ENCODE data around the gene DRD2.

DNA sequence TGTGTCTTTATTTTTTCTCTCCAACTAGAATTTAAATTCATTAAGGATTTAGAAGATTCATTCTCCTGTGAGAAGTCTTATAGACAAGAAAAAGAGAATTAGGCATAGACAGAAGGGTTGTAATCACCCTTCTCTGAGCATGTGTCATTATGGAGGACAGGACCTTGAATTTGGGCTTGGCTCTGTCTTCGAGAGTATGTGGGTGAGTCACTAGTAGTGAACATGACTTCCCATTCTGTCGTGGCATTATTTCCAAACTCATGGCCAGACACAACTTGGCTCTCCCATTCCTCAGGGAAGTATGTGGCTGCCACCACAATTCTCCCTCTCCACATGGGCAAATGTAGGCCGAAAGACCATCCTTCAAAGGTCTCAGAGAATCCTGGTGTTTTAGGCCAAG, 101.9 kb downstream of the DRD2 start:
- TF ChIP-seq, protein P1, sequence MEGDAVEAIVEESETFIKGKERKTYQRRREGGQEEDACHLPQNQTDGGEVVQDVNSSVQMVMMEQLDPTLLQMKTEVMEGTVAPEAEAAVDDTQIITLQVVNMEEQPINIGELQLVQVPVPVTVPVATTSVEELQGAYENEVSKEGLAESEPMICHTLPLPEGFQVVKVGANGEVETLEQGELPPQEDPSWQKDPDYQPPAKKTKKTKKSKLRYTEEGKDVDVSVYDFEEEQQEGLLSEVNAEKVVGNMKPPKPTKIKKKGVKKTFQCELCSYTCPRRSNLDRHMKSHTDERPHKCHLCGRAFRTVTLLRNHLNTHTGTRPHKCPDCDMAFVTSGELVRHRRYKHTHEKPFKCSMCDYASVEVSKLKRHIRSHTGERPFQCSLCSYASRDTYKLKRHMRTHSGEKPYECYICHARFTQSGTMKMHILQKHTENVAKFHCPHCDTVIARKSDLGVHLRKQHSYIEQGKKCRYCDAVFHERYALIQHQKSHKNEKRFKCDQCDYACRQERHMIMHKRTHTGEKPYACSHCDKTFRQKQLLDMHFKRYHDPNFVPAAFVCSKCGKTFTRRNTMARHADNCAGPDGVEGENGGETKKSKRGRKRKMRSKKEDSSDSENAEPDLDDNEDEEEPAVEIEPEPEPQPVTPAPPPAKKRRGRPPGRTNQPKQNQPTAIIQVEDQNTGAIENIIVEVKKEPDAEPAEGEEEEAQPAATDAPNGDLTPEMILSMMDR (IDR thresholded peaks at IDR 0.05 in 8 of 11, conservative IDR thresholded peaks at IDR 0.05 in 3 of 11) = no peak
- TF ChIP-seq POLR2AphosphoS5 (IDR thresholded peaks at IDR 0.05) (no peak), POLR2A (IDR thresholded peaks at IDR 0.05) (no peak)

All from spleen (tissue), 7 donors.